GM23338 (cell line): ENCODE data around the gene MTHFD2L.

ENCODE experiments used
- CREB1 ChIP-seq: fragments of 250-450 bp; sonication (Bioruptor Pico); IDR thresholded peaks from 2 replicates; pipeline ENCODE4 v1.5.0; 2020; ENCODE audit warnings: low read depth, mild to moderate bottlenecking, moderate library complexity
- CTCF ChIP-seq, 2 experiments: fragments of 200-600 bp in 1 of 2; sonication (generic) in 1 of 2; conservative IDR thresholded peaks; 2 replicates each; pipeline versions ENCODE4 v1.5.1 to v1.6.1; 2016 to 2017; ENCODE audit warnings: antibody characterized with exemption in 2 of 2, low read depth in 2 of 2, mild to moderate bottlenecking in 2 of 2, moderate library complexity in 1 of 2
- EZH2 ChIP-seq: fragments of 200-600 bp; sonication (generic); IDR thresholded peaks from one replicate; pipeline ENCODE4 v1.8.0; 2017; ENCODE audit warnings: antibody characterized with exemption, mild to moderate bottlenecking, low read depth; ENCODE audit not compliant: unreplicated experiment
- EZH2phosphoT487 ChIP-seq: fragments of 200-600 bp; sonication (generic); IDR thresholded peaks from one replicate; pipeline ENCODE4 v1.8.1; 2018; ENCODE audit warnings: antibody characterized with exemption; ENCODE audit not compliant: unreplicated experiment
- POLR2AphosphoS5 ChIP-seq: IDR thresholded peaks from 2 replicates; pipeline ENCODE4 v1.6.1; 2016; ENCODE audit warnings: antibody characterized with exemption, low read depth
- STAT1 ChIP-seq: IDR thresholded peaks from one replicate; pipeline ENCODE4 v1.6.1; 2016; ENCODE audit warnings: antibody characterized with exemption; ENCODE audit not compliant: unreplicated experiment

DNA sequence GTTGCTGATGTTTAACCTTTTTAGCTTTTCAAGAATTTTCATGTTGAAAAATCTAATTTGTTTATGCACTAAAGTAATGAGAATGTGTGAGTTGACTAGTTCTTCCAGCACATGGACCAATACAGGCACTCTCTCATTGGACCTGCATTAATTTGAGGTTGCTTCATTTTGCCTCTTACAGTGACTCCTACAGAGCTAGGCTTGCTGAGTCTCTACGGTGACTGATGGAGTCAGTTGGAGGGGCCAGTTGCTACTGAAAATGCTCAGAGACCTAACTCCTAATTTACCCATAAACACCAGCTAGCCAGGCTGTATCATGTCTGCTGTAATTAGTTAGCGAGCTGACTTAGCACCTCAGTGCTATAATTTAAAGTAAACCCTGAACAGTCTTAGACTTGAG, 10.9 kb downstream of the MTHFD2L start:
- TF ChIP-seq CTCF (conservative IDR thresholded peaks at IDR 0.05; ENCODE audit: low read depth in 2 of 2) (no peak), STAT1 (no peak), EZH2phosphoT487 (no peak), CREB1 (CRISPR knock-in tag) (no peak), EZH2 (no peak), POLR2AphosphoS5 (no peak)
